Breast epithelium (tissue), 4 donors: ENCODE results near the gene PDIA2. TPM values are rescaled to one million over a fixed set of nuclear protein-coding genes. Genes with fewer than 3 reads are reported as not detected.

ENCODE experiments used
- DNase-seq, 2 donors: peaks; one replicate each; pipeline ENCODE4 v3.0.0-alpha.2; 2019; ENCODE audit warnings: low spot score in 2 of 2
- H3K27ac ChIP-seq, 2 donors: fragments of 200-600 bp; sonication (generic) in 1 of 2; one replicate each; pipeline ENCODE4 v1.5.1; 2016 to 2019; ENCODE audit warnings: mild to moderate bottlenecking in 1 of 2
- H3K27me3 ChIP-seq, 2 donors: fragments of 200-600 bp; sonication (generic) in 1 of 2; one replicate each; pipeline versions ENCODE4 v1.5.1 to v1.6.0; 2017 to 2019; ENCODE audit warnings: control low read depth in 1 of 2, mild to moderate bottlenecking in 1 of 2
- H3K36me3 ChIP-seq: fragments of 200-600 bp; one replicate; pipeline ENCODE4 v1.5.1; 2019
- H3K4me1 ChIP-seq, 2 donors: fragments of 200-600 bp; sonication (generic); one replicate each; pipeline ENCODE4 v1.5.1; 2016 to 2019; ENCODE audit warnings: control low read depth in 1 of 2
- H3K4me3 ChIP-seq, 3 donors: fragments of 200-600 bp; sonication (generic); 1 replicate in 2 of 3; 2 replicates in 1 of 3; pipeline ENCODE4 v1.5.1; 2016 to 2019; ENCODE audit warnings: mild to moderate bottlenecking in 3 of 3, moderate library complexity in 2 of 3
- H3K9me3 ChIP-seq, 2 donors: fragments of 200-600 bp; sonication (generic) in 1 of 2; one replicate each; pipeline ENCODE4 v1.5.1; 2016 to 2019; ENCODE audit warnings: control low read depth in 1 of 2
- POLR2A ChIP-seq: fragments of 450-650 bp; IDR thresholded peaks from one replicate; pipeline ENCODE4 v1.6.1; 2016; ENCODE audit warnings: antibody characterized with exemption, mild to moderate bottlenecking, moderate library complexity
- POLR2AphosphoS5 ChIP-seq, 3 donors: sonication (generic); formaldehyde crosslinking; IDR thresholded peaks; one replicate each; pipeline ENCODE4 v1.6.1; 2017; ENCODE audit warnings: antibody characterized with exemption in 3 of 3
- intact Hi-C: fragments of 100-400 bp; cut with DNase I; formaldehyde crosslinking; loops from one replicate; pipeline ENCODE4 v1.15.1; 2023; ENCODE audit warnings: low total_unique reads
- total RNA-seq, 3 donors: library from RNA; depleted of rRNA; stranded (reverse); fragments of >200 nt; gene quantifications; one replicate each; pipeline ENCODE4 v1.1.0, GENCODE V29; 2016
- TF ChIP-seq, protein P1 (sequence below), 3 donors: fragments of 450-650 bp; IDR thresholded peaks; one replicate each; pipeline ENCODE4 v1.5.1; 2016 to 2017; ENCODE audit warnings: antibody characterized with exemption in 3 of 3, mild to moderate bottlenecking in 3 of 3, moderate library complexity in 3 of 3

Gene PDIA2
- total RNA-seq, 3 donors from 2014 or later: not detected

DNA sequence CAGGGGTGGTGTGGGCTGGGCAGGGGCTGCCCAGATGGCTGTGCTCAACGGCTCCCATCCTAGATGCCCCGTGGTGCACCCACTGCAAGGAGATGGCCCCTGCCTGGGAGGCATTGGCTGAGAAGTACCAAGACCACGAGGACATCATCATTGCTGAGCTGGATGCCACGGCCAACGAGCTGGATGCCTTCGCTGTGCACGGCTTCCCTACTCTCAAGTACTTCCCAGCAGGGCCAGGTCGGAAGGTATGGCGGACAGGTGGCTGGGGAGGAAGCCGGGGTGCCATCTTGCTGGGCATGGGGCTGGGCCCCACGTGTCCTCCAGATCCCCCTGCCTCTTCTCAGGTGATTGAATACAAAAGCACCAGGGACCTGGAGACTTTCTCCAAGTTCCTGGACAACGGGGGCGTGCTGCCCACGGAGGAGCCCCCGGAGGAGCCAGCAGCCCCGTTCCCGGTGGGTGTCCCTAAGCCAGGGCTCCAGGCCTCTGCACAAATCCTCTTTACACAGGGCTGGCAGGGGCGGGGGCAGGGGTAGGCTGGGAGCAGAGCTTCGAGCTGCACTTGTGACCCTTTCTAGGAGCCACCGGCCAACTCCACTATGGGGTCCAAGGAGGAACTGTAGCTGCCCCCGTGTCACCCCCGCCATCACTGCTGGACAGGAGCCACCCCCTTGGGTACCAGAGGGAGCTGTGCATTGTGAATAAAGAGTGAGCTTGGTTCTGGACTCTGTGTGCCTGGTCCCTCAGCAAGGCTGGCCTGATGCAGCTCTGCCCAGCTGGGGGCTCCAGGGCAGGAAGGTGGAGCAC lies 3.7 kb downstream of the PDIA2 start:
- Histone ChIP-seq H3K27me3 (peaks cover 0 to 18% of the 10 kb centered on the region in 2 donors), H3K36me3 (peaks cover 7% of the 10 kb centered on the region), H3K4me1 (no peaks in the 10 kb centered on the region), H3K27ac (no peak overlapping the region), H3K4me3 (no peak overlapping the region), H3K9me3 (no peaks in the 10 kb centered on the region)
- intact Hi-C loops: no loop called here
- no peak for DNase-seq
- TF ChIP-seq, protein P1, sequence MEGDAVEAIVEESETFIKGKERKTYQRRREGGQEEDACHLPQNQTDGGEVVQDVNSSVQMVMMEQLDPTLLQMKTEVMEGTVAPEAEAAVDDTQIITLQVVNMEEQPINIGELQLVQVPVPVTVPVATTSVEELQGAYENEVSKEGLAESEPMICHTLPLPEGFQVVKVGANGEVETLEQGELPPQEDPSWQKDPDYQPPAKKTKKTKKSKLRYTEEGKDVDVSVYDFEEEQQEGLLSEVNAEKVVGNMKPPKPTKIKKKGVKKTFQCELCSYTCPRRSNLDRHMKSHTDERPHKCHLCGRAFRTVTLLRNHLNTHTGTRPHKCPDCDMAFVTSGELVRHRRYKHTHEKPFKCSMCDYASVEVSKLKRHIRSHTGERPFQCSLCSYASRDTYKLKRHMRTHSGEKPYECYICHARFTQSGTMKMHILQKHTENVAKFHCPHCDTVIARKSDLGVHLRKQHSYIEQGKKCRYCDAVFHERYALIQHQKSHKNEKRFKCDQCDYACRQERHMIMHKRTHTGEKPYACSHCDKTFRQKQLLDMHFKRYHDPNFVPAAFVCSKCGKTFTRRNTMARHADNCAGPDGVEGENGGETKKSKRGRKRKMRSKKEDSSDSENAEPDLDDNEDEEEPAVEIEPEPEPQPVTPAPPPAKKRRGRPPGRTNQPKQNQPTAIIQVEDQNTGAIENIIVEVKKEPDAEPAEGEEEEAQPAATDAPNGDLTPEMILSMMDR (IDR thresholded peaks at IDR 0.05): no peak
- TF ChIP-seq POLR2AphosphoS5 (IDR thresholded peaks at IDR 0.05): no peak
- no peak for TF ChIP-seq POLR2A

DNA sequence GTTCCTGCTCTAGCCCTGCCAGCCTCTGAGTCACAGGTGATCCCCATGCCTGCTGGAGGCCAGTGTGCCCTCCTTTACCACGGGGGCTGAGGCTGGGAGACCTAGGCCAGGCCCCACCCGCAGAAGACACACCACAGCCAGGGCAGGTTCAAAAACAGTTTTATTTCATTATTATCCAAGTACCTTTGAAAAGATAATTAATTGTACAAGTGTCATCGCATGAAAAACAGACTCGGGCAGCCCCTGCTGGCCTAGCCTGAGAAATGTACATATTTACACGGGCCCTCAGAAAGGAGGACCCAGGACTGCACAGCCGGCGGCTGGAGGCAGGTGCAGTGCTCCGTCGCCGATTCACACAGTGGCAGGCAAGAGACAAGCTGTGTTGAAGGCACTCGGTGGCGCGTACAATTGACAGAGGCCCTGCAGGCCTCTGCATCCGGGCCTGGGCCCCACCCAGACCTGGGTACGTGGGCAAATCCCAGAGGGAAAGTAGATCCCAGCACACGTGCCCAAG lies 4.4 kb downstream of the PDIA2 start:
- Histone ChIP-seq H3K36me3 (peaks cover 7% of the 10 kb centered on the region), H3K27me3 (peaks cover 0 to 11% of the 10 kb centered on the region in 2 donors), H3K4me1 (no peaks in the 10 kb centered on the region), H3K4me3 (no peak overlapping the region), H3K9me3 (no peaks in the 10 kb centered on the region), H3K27ac (no peak overlapping the region)
- DNase-seq: no peak
- TF ChIP-seq POLR2AphosphoS5 (IDR thresholded peaks at IDR 0.05): no peak
- intact Hi-C loops: no loop called here

DNA sequence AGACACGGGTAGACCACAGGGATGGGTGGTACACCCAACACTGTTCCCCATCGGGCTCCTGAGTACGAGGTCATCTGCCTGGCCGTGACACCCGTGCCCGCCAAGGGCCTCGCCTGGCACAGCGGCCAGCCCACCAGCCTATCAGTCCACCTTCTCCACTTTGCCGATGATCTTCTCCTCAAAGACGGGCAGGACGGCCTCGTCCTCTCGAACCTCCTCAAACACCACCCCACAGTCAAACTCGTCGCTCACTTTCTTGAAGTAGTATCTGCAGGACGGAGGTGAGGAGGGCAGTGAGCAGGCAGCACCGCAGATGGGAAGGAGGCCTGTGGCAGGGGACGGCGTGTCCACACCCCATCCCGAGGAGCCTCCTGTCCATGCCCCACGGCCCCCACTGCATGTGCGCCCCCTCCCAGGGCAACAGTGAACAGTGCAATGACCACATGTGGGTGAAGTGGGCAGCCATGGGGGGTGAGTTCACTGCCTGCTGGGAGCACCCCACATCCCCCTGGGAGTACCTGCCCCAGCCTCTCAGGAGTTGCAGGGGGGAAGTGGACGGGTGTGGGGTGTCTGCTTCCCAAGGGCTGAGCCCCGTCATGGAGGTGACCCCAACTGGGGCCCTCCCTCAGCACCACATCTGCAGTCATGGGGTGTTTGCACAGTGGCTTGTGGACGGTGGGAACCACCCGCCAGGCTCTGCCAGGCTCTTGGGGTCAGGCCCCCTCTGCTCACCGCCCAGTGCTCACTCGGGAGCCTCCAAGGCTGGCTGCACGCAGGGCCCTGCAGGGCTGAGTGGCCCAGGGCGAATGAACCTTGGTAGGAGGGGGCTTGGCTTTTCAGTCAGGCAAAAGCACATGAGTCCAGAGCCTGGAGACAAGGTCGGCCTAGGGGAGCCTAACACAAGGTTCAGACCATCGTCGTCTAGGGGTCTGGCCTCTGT lies 5.3 kb downstream of the PDIA2 start:
- DNase-seq: no peak
- H3K9me3 ChIP-seq: no peaks in the 10 kb centered on the region
- no peak overlapping the region for H3K27ac ChIP-seq
- TF ChIP-seq POLR2A (no peak), POLR2AphosphoS5 (IDR thresholded peaks at IDR 0.05) (no peak)
- TF ChIP-seq, protein P1 (IDR thresholded peaks at IDR 0.05): no peak
- H3K36me3 ChIP-seq: peaks cover 7% of the 10 kb centered on the region
- intact Hi-C loops: no loop called here
- H3K27me3 ChIP-seq: peaks cover 0 to 2% of the 10 kb centered on the region in 2 donors
- H3K4me1 ChIP-seq: no peaks in the 10 kb centered on the region
- no peak overlapping the region for H3K4me3 ChIP-seq

DNA sequence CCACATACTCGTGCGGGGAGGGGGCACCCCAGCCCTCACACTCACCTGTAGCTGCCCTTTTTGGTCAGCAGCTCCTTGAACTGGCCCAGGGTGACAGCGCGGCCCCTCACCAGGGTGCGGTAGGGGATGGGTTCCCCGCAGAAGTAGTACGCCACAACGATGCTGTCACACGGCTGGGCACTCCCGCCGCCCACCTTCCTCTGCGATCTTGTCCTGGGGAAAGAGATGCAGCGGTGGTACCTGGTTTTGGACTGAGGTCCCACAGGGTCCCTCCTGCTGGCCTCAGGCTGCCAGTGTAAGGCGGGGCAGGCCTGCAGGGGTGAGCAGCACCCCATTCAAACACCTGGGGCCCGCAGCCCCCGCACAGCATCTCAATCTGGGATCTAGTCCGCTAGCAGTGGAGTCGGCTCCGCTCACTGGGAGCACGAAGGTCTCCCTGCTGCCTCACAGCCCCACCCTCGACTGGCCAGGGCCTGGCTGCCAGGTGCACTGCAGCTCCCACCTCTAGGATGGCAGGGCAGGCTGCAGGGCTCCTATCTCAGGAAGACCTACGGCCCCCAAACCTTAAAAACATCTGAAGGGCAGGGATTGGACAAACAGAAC lies 6.5 kb downstream of the PDIA2 start:
- Histone ChIP-seq H3K27me3 (no peaks in the 10 kb centered on the region), H3K27ac (no peak overlapping the region), H3K9me3 (no peaks in the 10 kb centered on the region), H3K4me1 (no peaks in the 10 kb centered on the region), H3K4me3 (no peak overlapping the region), H3K36me3 (peaks cover 7% of the 10 kb centered on the region)
- intact Hi-C loops: no loop called here
- no peak for DNase-seq
- no peak for TF ChIP-seq POLR2AphosphoS5 (IDR thresholded peaks at IDR 0.05)
- TF ChIP-seq, protein P1 (IDR thresholded peaks at IDR 0.05): no peak
- TF ChIP-seq POLR2A: no peak

DNA sequence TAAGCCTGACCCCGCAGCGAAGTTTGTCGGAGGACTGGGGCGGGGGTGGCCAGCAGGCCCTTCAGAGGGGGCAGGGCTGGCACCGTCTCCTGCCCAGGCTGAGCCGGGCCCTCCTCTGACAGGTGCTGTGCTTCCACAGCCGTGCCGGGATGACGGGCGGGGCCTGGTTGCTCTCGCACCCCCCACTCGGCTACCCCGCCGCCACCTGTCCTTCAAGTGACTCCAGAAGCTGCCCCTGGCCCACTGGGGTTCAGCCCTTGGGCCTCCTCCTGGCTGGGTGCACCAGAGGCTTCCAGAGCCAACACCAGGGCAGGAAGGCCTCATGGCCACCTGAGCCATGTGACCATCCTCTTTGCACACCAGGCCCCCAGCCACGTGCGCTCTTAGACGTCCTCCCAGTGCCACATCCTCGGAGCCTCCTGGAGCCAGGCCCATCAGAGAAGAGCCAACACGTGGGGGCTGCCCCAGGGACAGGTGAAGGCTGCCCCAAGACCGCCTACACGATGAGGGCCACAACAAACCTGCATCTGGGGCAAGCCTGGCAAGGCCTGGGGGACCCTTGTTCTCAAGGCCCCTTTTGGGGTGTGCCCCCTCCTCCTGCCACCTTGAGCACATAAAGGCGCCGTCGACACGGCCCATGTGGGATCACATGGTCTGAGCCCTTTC lies 7.2 kb downstream of the PDIA2 start:
- H3K4me1 ChIP-seq: no peaks in the 10 kb centered on the region
- TF ChIP-seq POLR2A (no peak), POLR2AphosphoS5 (IDR thresholded peaks at IDR 0.05) (no peak)
- TF ChIP-seq, protein P1 (IDR thresholded peaks at IDR 0.05): no peak
- intact Hi-C loops: no loop called here
- no peak overlapping the region for H3K27ac ChIP-seq
- no peak for DNase-seq
- H3K27me3 ChIP-seq: no peaks in the 10 kb centered on the region
- H3K9me3 ChIP-seq: no peaks in the 10 kb centered on the region
- no peak overlapping the region for H3K4me3 ChIP-seq
- H3K36me3 ChIP-seq: peaks cover 7% of the 10 kb centered on the region
